GM23338 (cell line): ENCODE measurements around the gene CRYBA1. TPM values are rescaled to one million over a fixed set of nuclear protein-coding genes. Genes with fewer than 3 reads are reported as not detected.

Experiments
- ATAC-seq: fragments of 200-7000 bp; cut with Tn5 transposase; 3 replicates; pipeline ENCODE4 v1.9.1; 2020
- DNase-seq: peaks from one replicate; pipeline ENCODE4 v3.0.0-alpha.2; 2015; ENCODE audit warnings: low spot score
- H2AFZ ChIP-seq: fragments of 200-600 bp; sonication (generic); 2 replicates; pipeline ENCODE4 v1.8.0; 2016; ENCODE audit warnings: antibody characterized with exemption, mild to moderate bottlenecking, moderate library complexity
- H3F3A ChIP-seq: fragments of 200-600 bp; sonication (generic); replicated peaks from 2 replicates; pipeline ENCODE4 v1.8.0; 2017; ENCODE audit warnings: antibody characterized with exemption, mixed run types, low read depth
- H3K27ac ChIP-seq: fragments of 200-600 bp; sonication (generic); 2 replicates; pipeline ENCODE4 v1.6.1; 2016; ENCODE audit warnings: low read depth
- H3K27me3 ChIP-seq: fragments of 200-600 bp; sonication (generic); 2 replicates; pipeline ENCODE4 v1.8.0; 2016; ENCODE audit warnings: mild to moderate bottlenecking, mixed run types, moderate library complexity; ENCODE audit not compliant: insufficient read depth
- H3K36me3 ChIP-seq: fragments of 200-600 bp; sonication (generic); 2 replicates; pipeline ENCODE4 v1.8.0; 2016; ENCODE audit warnings: mild to moderate bottlenecking; ENCODE audit not compliant: insufficient read depth
- H3K4me1 ChIP-seq: fragments of 200-600 bp; sonication (generic); 2 replicates; pipeline ENCODE4 v1.8.0; 2016; ENCODE audit warnings: mild to moderate bottlenecking, moderate library complexity; ENCODE audit not compliant: insufficient read depth
- H3K4me2 ChIP-seq: fragments of 200-600 bp; sonication (generic); 2 replicates; pipeline ENCODE4 v1.7.1; 2017; ENCODE audit warnings: mixed run types
- H3K4me3 ChIP-seq: fragments of 200-600 bp; sonication (generic); 2 replicates; pipeline ENCODE4 v1.6.1; 2016; ENCODE audit warnings: mixed run types
- H3K79me2 ChIP-seq: fragments of 200-600 bp; sonication (generic); replicated peaks from 2 replicates; pipeline ENCODE4 v1.8.0; 2017; ENCODE audit warnings: mild to moderate bottlenecking; ENCODE audit not compliant: insufficient read depth
- H3K9me2 ChIP-seq: fragments of 200-600 bp; sonication (generic); 2 replicates; pipeline ENCODE4 v1.8.0; 2017; ENCODE audit not compliant: insufficient read depth
- H4K20me1 ChIP-seq: fragments of 200-600 bp; sonication (generic); replicated peaks from 2 replicates; pipeline ENCODE4 v1.8.0; 2017; ENCODE audit warnings: mild to moderate bottlenecking; ENCODE audit not compliant: insufficient read depth
- H3K27ac Mint-ChIP-seq: 2 replicates; pipeline ENCODE4 v1.8.0; 2020; ENCODE audit warnings: inconsistent platforms, mild to moderate bottlenecking, moderate library complexity, mixed read lengths
- H3K27me3 Mint-ChIP-seq: 3 replicates; pipeline ENCODE4 v1.8.0; 2022; ENCODE audit warnings: low read depth, mild to moderate bottlenecking, moderate library complexity, mixed read lengths, inconsistent platforms; ENCODE audit not compliant: insufficient read depth, poor library complexity
- H3K36me3 Mint-ChIP-seq: 3 replicates; pipeline ENCODE4 v1.8.0; 2021; ENCODE audit warnings: low read depth, mild to moderate bottlenecking, inconsistent platforms, moderate library complexity, mixed read lengths
- H3K4me1 Mint-ChIP-seq: 3 replicates; pipeline ENCODE4 v1.8.0; 2020; ENCODE audit warnings: mild to moderate bottlenecking, inconsistent platforms, mixed read lengths
- H3K4me3 Mint-ChIP-seq: 3 replicates; pipeline ENCODE4 v1.8.0; 2021; ENCODE audit warnings: moderate library complexity, mild to moderate bottlenecking, inconsistent platforms, mixed read lengths
- H3K9me3 Mint-ChIP-seq: 3 replicates; pipeline ENCODE4 v1.8.0; 2020; ENCODE audit warnings: moderate library complexity, mild to moderate bottlenecking, inconsistent platforms, mixed read lengths
- CREB1 ChIP-seq: fragments of 250-450 bp; sonication (Bioruptor Pico); IDR thresholded peaks from 2 replicates; pipeline ENCODE4 v1.5.0; 2020; ENCODE audit warnings: low read depth, mild to moderate bottlenecking, moderate library complexity
- EZH2phosphoT487 ChIP-seq: fragments of 200-600 bp; sonication (generic); IDR thresholded peaks from one replicate; pipeline ENCODE4 v1.8.1; 2018; ENCODE audit warnings: antibody characterized with exemption; ENCODE audit not compliant: unreplicated experiment
- JUNB ChIP-seq: IDR thresholded peaks from one replicate; pipeline ENCODE4 v1.6.1; 2016; ENCODE audit warnings: antibody characterized with exemption; ENCODE audit not compliant: unreplicated experiment
- NANOG ChIP-seq: IDR thresholded peaks from 2 replicates; pipeline ENCODE4 v1.6.1; 2016; ENCODE audit warnings: antibody characterized with exemption, borderline replicate concordance
- POLR2AphosphoS5 ChIP-seq: IDR thresholded peaks from 2 replicates; pipeline ENCODE4 v1.6.1; 2016; ENCODE audit warnings: antibody characterized with exemption, low read depth
- REST ChIP-seq: IDR thresholded peaks from one replicate; pipeline ENCODE4 v1.6.1; 2018; ENCODE audit warnings: antibody characterized with exemption; ENCODE audit not compliant: unreplicated experiment
- STAT1 ChIP-seq: IDR thresholded peaks from one replicate; pipeline ENCODE4 v1.6.1; 2016; ENCODE audit warnings: antibody characterized with exemption; ENCODE audit not compliant: unreplicated experiment
- ZNF331 ChIP-seq: fragments of 250-450 bp; sonication (Bioruptor Pico); IDR thresholded peaks from 2 replicates; pipeline ENCODE4 v1.5.0; 2020; ENCODE audit warnings: low read depth, mild to moderate bottlenecking, moderate library complexity
- ZNF462 ChIP-seq: fragments of 250-450 bp; sonication (Bioruptor Pico); IDR thresholded peaks from 2 replicates; pipeline ENCODE4 v1.5.0; 2020; ENCODE audit warnings: mild to moderate bottlenecking, moderate library complexity
- polyA plus RNA-seq: library from polyadenylated mRNA; unstranded; fragments of >200 nt; fragmentation: Nextera tagmentation; extraction: Ambion mirVana; gene quantifications from 2 replicates; pipeline ENCODE4 v1.2.1, GENCODE V29; 2016
- total RNA-seq: library from RNA; depleted of rRNA; stranded (reverse); fragments of >200 nt; shearing (Covaris generic); gene quantifications from 2 replicates; pipeline ENCODE4 v1.2.3, GENCODE V29; 2014
- TF ChIP-seq, protein P1 (sequence below): IDR thresholded peaks from 2 replicates; pipeline ENCODE4 v1.6.1; 2016; ENCODE audit warnings: antibody characterized with exemption
- TF ChIP-seq, protein P2 (sequence below), 2 experiments: fragments of 200-600 bp in 1 of 2; sonication (generic) in 1 of 2; conservative IDR thresholded peaks; 2 replicates each; pipeline versions ENCODE4 v1.5.1 to v1.6.1; 2016 to 2017; ENCODE audit warnings: antibody characterized with exemption in 2 of 2, low read depth in 2 of 2, mild to moderate bottlenecking in 2 of 2, moderate library complexity in 1 of 2

Gene CRYBA1
- total and polyA plus RNA-seq, 2 experiments from 2014 or later, result not detected

- Mint-ChIP-seq H3K27ac (no peak overlapping the region), H3K4me1 (peaks cover 28% of the 10 kb centered on the region), H3K4me3 (no peak overlapping the region), H3K9me3 (no peaks in the 10 kb centered on the region), H3K36me3 (peaks cover 80% of the 10 kb centered on the region), H3K27me3 (peaks cover 5% of the 10 kb centered on the region)
- H3K4me3 ChIP-seq, result no peak overlapping the region
- H3K36me3 ChIP-seq, result peaks cover 19% of the 10 kb centered on the region; the same call in 1 of the 2 replicates
- no peaks in the 10 kb centered on the region for H3K27me3 ChIP-seq
- ATAC-seq (no peak), DNase-seq (no peak)
- peak overlapping the region; percentile 78 for H3K27ac ChIP-seq
- TF ChIP-seq, protein P1, sequence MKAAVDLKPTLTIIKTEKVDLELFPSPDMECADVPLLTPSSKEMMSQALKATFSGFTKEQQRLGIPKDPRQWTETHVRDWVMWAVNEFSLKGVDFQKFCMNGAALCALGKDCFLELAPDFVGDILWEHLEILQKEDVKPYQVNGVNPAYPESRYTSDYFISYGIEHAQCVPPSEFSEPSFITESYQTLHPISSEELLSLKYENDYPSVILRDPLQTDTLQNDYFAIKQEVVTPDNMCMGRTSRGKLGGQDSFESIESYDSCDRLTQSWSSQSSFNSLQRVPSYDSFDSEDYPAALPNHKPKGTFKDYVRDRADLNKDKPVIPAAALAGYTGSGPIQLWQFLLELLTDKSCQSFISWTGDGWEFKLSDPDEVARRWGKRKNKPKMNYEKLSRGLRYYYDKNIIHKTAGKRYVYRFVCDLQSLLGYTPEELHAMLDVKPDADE, result no peak
- no peak for TF ChIP-seq JUNB
- no peak for TF ChIP-seq NANOG
- TF ChIP-seq POLR2AphosphoS5, result no peak
- no peak for TF ChIP-seq EZH2phosphoT487
- TF ChIP-seq CREB1 (CRISPR knock-in tag), result no peak
- TF ChIP-seq REST, result no peak
- TF ChIP-seq ZNF462 (CRISPR knock-in tag), result no peak
- TF ChIP-seq STAT1, result no peak
- TF ChIP-seq, protein P2, sequence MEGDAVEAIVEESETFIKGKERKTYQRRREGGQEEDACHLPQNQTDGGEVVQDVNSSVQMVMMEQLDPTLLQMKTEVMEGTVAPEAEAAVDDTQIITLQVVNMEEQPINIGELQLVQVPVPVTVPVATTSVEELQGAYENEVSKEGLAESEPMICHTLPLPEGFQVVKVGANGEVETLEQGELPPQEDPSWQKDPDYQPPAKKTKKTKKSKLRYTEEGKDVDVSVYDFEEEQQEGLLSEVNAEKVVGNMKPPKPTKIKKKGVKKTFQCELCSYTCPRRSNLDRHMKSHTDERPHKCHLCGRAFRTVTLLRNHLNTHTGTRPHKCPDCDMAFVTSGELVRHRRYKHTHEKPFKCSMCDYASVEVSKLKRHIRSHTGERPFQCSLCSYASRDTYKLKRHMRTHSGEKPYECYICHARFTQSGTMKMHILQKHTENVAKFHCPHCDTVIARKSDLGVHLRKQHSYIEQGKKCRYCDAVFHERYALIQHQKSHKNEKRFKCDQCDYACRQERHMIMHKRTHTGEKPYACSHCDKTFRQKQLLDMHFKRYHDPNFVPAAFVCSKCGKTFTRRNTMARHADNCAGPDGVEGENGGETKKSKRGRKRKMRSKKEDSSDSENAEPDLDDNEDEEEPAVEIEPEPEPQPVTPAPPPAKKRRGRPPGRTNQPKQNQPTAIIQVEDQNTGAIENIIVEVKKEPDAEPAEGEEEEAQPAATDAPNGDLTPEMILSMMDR (conservative IDR thresholded peaks at IDR 0.05; ENCODE audit: low read depth in 2 of 2), result no peak
- no peak for TF ChIP-seq ZNF331 (CRISPR knock-in tag)
- no peaks in the 10 kb centered on the region for H3K9me2 ChIP-seq
- H3K4me1 ChIP-seq, result peaks cover 6% of the 10 kb centered on the region; the same call in 1 of the 2 replicates
- H3F3A ChIP-seq, result peaks cover 21% of the 10 kb centered on the region
- H3K4me2 ChIP-seq, result no peak overlapping the region
- no peak overlapping the region for H2AFZ ChIP-seq
- peaks cover 100% of the 10 kb centered on the region for H3K79me2 ChIP-seq
- H4K20me1 ChIP-seq, result peaks cover 93% of the 10 kb centered on the region
Observed at GRCh38 chr17:29273924-29274323, 27.3 kb downstream of the CRYBA1 start.
